Measurements from ENCODE around the gene SAP30L.

The SAP30L gene

DNA sequence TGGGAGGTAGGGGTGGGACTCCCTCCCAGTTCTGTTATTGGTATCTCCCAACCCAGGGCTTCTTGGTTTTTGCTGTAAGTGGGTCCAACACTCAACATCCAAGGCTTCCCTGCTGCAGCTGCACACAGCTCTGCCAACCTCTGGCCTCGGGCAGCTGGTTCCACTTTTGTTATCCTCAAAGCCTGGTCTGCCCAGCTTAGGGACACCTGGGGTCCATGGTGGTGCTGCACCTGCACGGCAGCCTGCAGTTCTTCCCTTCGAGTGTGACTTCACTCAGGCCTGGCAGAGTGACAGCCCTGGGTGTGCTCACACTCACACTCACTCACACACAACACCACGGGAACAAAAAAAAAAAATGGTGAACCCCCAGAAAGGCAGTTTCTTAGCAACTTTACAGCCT, 15.3 kb upstream of the SAP30L start:
- no peak for DNase-seq (ENCODE audit: extremely low read depth, low read depth)
- H3K4me3 ChIP-seq (replicated peaks; ENCODE audit: low read depth, low read length): no peak overlapping the region
- TF ChIP-seq CTCF (IDR thresholded peaks at IDR 0.05; ENCODE audit: low read depth, low read length, missing control alignments): no peak

DNA sequence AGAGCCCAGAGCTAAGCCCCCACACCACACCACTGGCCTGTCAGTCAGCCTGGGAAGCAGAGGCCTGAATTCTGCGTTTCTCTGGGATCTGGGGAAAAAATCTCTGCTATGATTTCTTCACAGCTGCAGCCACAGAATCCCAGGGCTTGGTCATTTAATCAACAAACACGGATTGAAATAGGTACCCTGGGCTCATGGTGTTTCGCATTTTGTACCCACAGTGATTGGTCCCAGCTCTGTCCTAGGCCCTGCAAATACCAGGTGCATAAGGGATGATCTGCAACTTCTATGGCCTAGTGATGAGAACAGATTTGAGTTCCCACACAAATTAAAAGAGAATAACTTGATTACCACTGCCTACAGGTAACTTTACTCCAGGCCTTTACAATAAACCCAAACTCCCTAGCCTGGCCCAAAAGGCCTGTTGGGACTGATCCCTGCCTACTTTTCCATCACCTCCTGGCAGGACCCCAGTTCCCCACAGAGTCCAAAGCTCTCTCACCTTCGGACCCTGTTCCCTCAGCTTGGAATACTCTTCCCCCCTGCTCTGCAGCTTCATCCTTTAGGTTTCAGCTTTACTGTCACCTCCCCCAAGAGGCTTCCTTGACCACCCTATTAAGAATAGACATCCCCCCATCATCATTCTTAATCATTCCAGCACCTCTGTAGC, 14.7 kb upstream of the SAP30L start:
- no peak for DNase-seq (ENCODE audit: extremely low read depth, low read depth)

GRCh38 chr5:154435226-154435625, 10.6 kb upstream of the SAP30L start:
- TF ChIP-seq CTCF (IDR thresholded peaks at IDR 0.05; ENCODE audit: low read depth, low read length, missing control alignments): no peak
- DNase-seq (ENCODE audit: extremely low read depth, low read depth): no peak
- no peak overlapping the region for H3K4me3 ChIP-seq (replicated peaks; ENCODE audit: low read depth, low read length)

More for the DNA sequence above, 14.7 kb upstream of the SAP30L start:
- H3K4me3 ChIP-seq (replicated peaks; ENCODE audit: low read depth, low read length): no peak overlapping the region
- TF ChIP-seq CTCF (IDR thresholded peaks at IDR 0.05; ENCODE audit: low read depth, low read length, missing control alignments): no peak

DNA sequence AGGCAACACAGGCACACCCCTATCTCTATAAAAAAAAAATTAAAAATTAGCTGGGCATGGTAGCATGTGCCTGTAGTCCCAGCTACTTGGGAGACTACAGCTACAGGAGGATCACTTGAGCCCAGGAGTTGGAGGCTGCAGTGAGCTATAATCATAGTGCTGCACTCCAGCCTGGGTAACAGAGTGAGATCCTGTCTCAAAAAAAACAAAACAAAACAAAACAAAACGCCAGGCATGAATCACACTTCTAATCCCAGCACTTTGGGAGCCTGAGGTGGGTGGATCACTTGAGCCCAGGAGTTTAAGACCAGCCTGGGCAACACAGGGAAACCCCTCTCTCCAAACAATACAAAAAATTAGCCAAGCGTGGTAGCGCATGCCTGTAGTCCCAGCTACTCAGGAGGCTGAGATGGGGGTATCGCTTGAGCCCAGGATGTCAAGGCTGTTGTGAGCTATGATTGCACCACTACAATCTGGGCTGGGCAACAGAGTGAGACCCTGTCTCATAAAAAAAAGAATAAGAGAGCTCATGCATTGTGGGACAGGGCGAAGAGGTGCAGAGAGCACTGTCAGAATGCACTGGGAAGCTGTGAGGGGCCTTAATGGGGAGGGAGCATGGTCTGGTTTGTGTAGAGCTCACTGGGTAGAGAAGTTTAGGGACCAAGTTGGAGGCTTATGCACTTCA, 8.4 kb upstream of the SAP30L start:
- no peak for DNase-seq (ENCODE audit: extremely low read depth, low read depth)
- H3K4me3 ChIP-seq (replicated peaks; ENCODE audit: low read depth, low read length): no peak overlapping the region

GRCh38 chr5:154440540-154440939, 5.3 kb upstream of the SAP30L start:
- no peak for TF ChIP-seq CTCF (IDR thresholded peaks at IDR 0.05; ENCODE audit: low read depth, low read length, missing control alignments)
- DNase-seq (ENCODE audit: extremely low read depth, low read depth): no peak
- H3K4me3 ChIP-seq (replicated peaks; ENCODE audit: low read depth, low read length): no peak overlapping the region

More for the DNA sequence above, 8.4 kb upstream of the SAP30L start:
- no peak for TF ChIP-seq CTCF (IDR thresholded peaks at IDR 0.05; ENCODE audit: low read depth, low read length, missing control alignments)

GRCh38 chr5:154442801-154443200, 3.0 kb upstream of the SAP30L start:
- H3K4me3 ChIP-seq (replicated peaks; ENCODE audit: low read depth, low read length): no peak overlapping the region
- TF ChIP-seq CTCF (IDR thresholded peaks at IDR 0.05; ENCODE audit: low read depth, low read length, missing control alignments): no peak
- no peak for DNase-seq (ENCODE audit: extremely low read depth, low read depth)
